Stimulated activated naive B cell treated with anti-CD40 and anti-IgM and Interleukin-4, amounts not matched to agents 10 μg/mL and 1 μg/mL and 100 μg/mL, for 72 hours (primary cell): ENCODE data around the gene CRYZ.

ENCODE experiments used
- ATAC-seq, 2 donors: fragments of 150-1000 bp; cut with Tn5 transposase; replicated peaks; 2 replicates each; pipeline ENCODE4 v1.10.0; 2021; ENCODE audit warnings: moderate library complexity in 1 of 2
- DNase-seq: peaks from one replicate; pipeline ENCODE4 v3.0.0; 2021
- H3K27ac Mint-ChIP-seq: one replicate; pipeline ENCODE4 v1.8.0; 2022; ENCODE audit warnings: mild to moderate bottlenecking, mixed read lengths
- H3K27me3 Mint-ChIP-seq, 2 donors: one replicate each; pipeline ENCODE4 v1.8.0; 2022; ENCODE audit warnings: mixed read lengths in 2 of 2
- H3K36me3 Mint-ChIP-seq, 2 donors: one replicate each; pipeline ENCODE4 v1.8.0; 2022; ENCODE audit warnings: mixed read lengths in 2 of 2, mild to moderate bottlenecking in 1 of 2
- H3K4me1 Mint-ChIP-seq, 2 donors: one replicate each; pipeline ENCODE4 v1.8.0; 2022; ENCODE audit warnings: mixed read lengths in 2 of 2, mild to moderate bottlenecking in 1 of 2
- H3K4me3 Mint-ChIP-seq, 2 donors: one replicate each; pipeline ENCODE4 v1.8.0; 2022; ENCODE audit warnings: mild to moderate bottlenecking in 2 of 2, mixed read lengths in 2 of 2, moderate library complexity in 1 of 2
- H3K9me3 Mint-ChIP-seq, 2 donors: one replicate each; pipeline ENCODE4 v1.8.0; 2022; ENCODE audit warnings: mixed read lengths in 2 of 2, mild to moderate bottlenecking in 1 of 2

Gene CRYZ

GRCh38 chr1:74715236-74715502 lies 17.7 kb downstream of the CRYZ start:
- H3K36me3 Mint-ChIP-seq, result peaks cover 14% of the 10 kb centered on the region in 2 donors
- no peak for ATAC-seq
- H3K27me3 Mint-ChIP-seq, result no peaks in the 10 kb centered on the region
- peaks cover 0 to 9% of the 10 kb centered on the region in 2 donors for H3K4me1 Mint-ChIP-seq
- no peaks in the 10 kb centered on the region for H3K9me3 Mint-ChIP-seq
- no peak for DNase-seq
- no peak overlapping the region for H3K4me3 Mint-ChIP-seq
- no peak overlapping the region for H3K27ac Mint-ChIP-seq

GRCh38 chr1:74714429-74715235 lies 18.2 kb downstream of the CRYZ start:
- H3K4me1 Mint-ChIP-seq, result peaks cover 0 to 9% of the 10 kb centered on the region in 2 donors
- no peak overlapping the region for H3K4me3 Mint-ChIP-seq
- no peaks in the 10 kb centered on the region for H3K9me3 Mint-ChIP-seq
- peak; percentile 62 to 73 for ATAC-seq
- no peaks in the 10 kb centered on the region for H3K27me3 Mint-ChIP-seq
- DNase-seq, result no peak
- no peak overlapping the region for H3K27ac Mint-ChIP-seq
- H3K36me3 Mint-ChIP-seq, result peaks cover 12% of the 10 kb centered on the region in 2 donors

- DNase-seq (no peak), ATAC-seq (peak; percentile 27 to 55)
- H3K4me1 Mint-ChIP-seq, result peaks cover 0 to 9% of the 10 kb centered on the region in 2 donors
- H3K9me3 Mint-ChIP-seq, result no peaks in the 10 kb centered on the region
- peaks cover 14% of the 10 kb centered on the region in 2 donors for H3K36me3 Mint-ChIP-seq
- no peak overlapping the region for H3K4me3 Mint-ChIP-seq
- H3K27ac Mint-ChIP-seq, result no peak overlapping the region
- no peaks in the 10 kb centered on the region for H3K27me3 Mint-ChIP-seq
These were observed 19.0 kb downstream of the CRYZ start for GRCh38 chr1:74713849-74714248.

- no peak overlapping the region for H3K27ac Mint-ChIP-seq
- H3K36me3 Mint-ChIP-seq, result peaks cover 18 to 24% of the 10 kb centered on the region in 2 donors
- no peaks in the 10 kb centered on the region for H3K27me3 Mint-ChIP-seq
- H3K4me1 Mint-ChIP-seq, result peaks cover 0 to 9% of the 10 kb centered on the region in 2 donors
- ATAC-seq, result no peak
- H3K9me3 Mint-ChIP-seq, result no peaks in the 10 kb centered on the region
- no peak for DNase-seq
- no peak overlapping the region for H3K4me3 Mint-ChIP-seq
These were observed 20.0 kb downstream of the CRYZ start for GRCh38 chr1:74712881-74713280.

GRCh38 chr1:74703386-74704182 lies 29.3 kb downstream of the CRYZ start:
- DNase-seq (no peak), ATAC-seq (no peak)
- Mint-ChIP-seq H3K9me3 (no peaks in the 10 kb centered on the region), H3K36me3 (peaks cover 29 to 33% of the 10 kb centered on the region in 2 donors), H3K27ac (no peak overlapping the region), H3K4me1 (peaks cover 9 to 10% of the 10 kb centered on the region in 2 donors), H3K27me3 (no peaks in the 10 kb centered on the region), H3K4me3 (no peak overlapping the region)

- Mint-ChIP-seq H3K9me3 (no peaks in the 10 kb centered on the region), H3K4me3 (no peak overlapping the region), H3K4me1 (peaks cover 9 to 15% of the 10 kb centered on the region in 2 donors), H3K36me3 (peaks cover 20 to 22% of the 10 kb centered on the region in 2 donors), H3K27ac (no peak overlapping the region), H3K27me3 (no peaks in the 10 kb centered on the region)
- peak; percentile 53 for ATAC-seq
- no peak for DNase-seq
These were observed 33.5 kb downstream of the CRYZ start for GRCh38 chr1:74699331-74699730.

- Mint-ChIP-seq H3K36me3 (peaks cover 9 to 10% of the 10 kb centered on the region in 2 donors), H3K27me3 (no peaks in the 10 kb centered on the region), H3K9me3 (peaks cover 0 to 1% of the 10 kb centered on the region in 2 donors), H3K27ac (no peak overlapping the region), H3K4me1 (peaks cover 4 to 11% of the 10 kb centered on the region in 2 donors), H3K4me3 (no peak overlapping the region)
- DNase-seq (no peak), ATAC-seq (no peak)
These were observed 35.0 kb downstream of the CRYZ start for GRCh38 chr1:74697832-74698231.

- DNase-seq (no peak), ATAC-seq (no peak)
- Mint-ChIP-seq H3K4me1 (peaks cover 0 to 5% of the 10 kb centered on the region in 2 donors), H3K27ac (no peak overlapping the region), H3K27me3 (no peaks in the 10 kb centered on the region), H3K36me3 (peaks cover 0 to 2% of the 10 kb centered on the region in 2 donors), H3K4me3 (no peak overlapping the region), H3K9me3 (peaks cover 0 to 1% of the 10 kb centered on the region in 2 donors)
These were observed 39.4 kb downstream of the CRYZ start for GRCh38 chr1:74693473-74693872.

GRCh38 chr1:74690909-74691308 lies 41.9 kb downstream of the CRYZ start:
- H3K27me3 Mint-ChIP-seq, result no peaks in the 10 kb centered on the region
- no peak overlapping the region for H3K27ac Mint-ChIP-seq
- DNase-seq (no peak), ATAC-seq (no peak)
- no peaks in the 10 kb centered on the region for H3K4me1 Mint-ChIP-seq
- H3K36me3 Mint-ChIP-seq, result no peaks in the 10 kb centered on the region
- H3K9me3 Mint-ChIP-seq, result peaks cover 0 to 1% of the 10 kb centered on the region in 2 donors
- no peak overlapping the region for H3K4me3 Mint-ChIP-seq

- Mint-ChIP-seq H3K36me3 (no peaks in the 10 kb centered on the region), H3K9me3 (peaks cover 0 to 1% of the 10 kb centered on the region in 2 donors), H3K4me3 (no peak overlapping the region), H3K27me3 (no peaks in the 10 kb centered on the region), H3K27ac (no peak overlapping the region), H3K4me1 (no peaks in the 10 kb centered on the region)
- no peak for ATAC-seq
- DNase-seq, result no peak
These were observed 42.5 kb downstream of the CRYZ start for GRCh38 chr1:74690364-74690696.

GRCh38 chr1:74689621-74690363 lies 43.1 kb downstream of the CRYZ start:
- ATAC-seq, result peak in 1 of 2 donors; percentile 54
- H3K4me3 Mint-ChIP-seq, result no peak overlapping the region
- DNase-seq, result no peak
- H3K4me1 Mint-ChIP-seq, result no peaks in the 10 kb centered on the region
- H3K9me3 Mint-ChIP-seq, result peaks cover 0 to 1% of the 10 kb centered on the region in 2 donors
- no peaks in the 10 kb centered on the region for H3K36me3 Mint-ChIP-seq
- no peak overlapping the region for H3K27ac Mint-ChIP-seq
- no peaks in the 10 kb centered on the region for H3K27me3 Mint-ChIP-seq

GRCh38 chr1:74686928-74687327 lies 45.9 kb downstream of the CRYZ start:
- Mint-ChIP-seq H3K27me3 (no peaks in the 10 kb centered on the region), H3K36me3 (no peaks in the 10 kb centered on the region), H3K9me3 (no peaks in the 10 kb centered on the region), H3K27ac (no peak overlapping the region), H3K4me3 (no peak overlapping the region), H3K4me1 (no peaks in the 10 kb centered on the region)
- no peak for ATAC-seq
- DNase-seq, result no peak

- no peak overlapping the region for H3K4me3 Mint-ChIP-seq
- ATAC-seq (no peak), DNase-seq (no peak)
- no peaks in the 10 kb centered on the region for H3K27me3 Mint-ChIP-seq
- H3K36me3 Mint-ChIP-seq, result no peaks in the 10 kb centered on the region
- peaks cover 2 to 8% of the 10 kb centered on the region in 2 donors for H3K4me1 Mint-ChIP-seq
- no peak overlapping the region for H3K27ac Mint-ChIP-seq
- H3K9me3 Mint-ChIP-seq, result no peaks in the 10 kb centered on the region
These were observed 48.5 kb downstream of the CRYZ start for GRCh38 chr1:74684301-74684700.

GRCh38 chr1:74683656-74684055 lies 49.2 kb downstream of the CRYZ start:
- Mint-ChIP-seq H3K27ac (no peak overlapping the region), H3K36me3 (no peaks in the 10 kb centered on the region), H3K4me1 (peaks cover 2 to 8% of the 10 kb centered on the region in 2 donors), H3K9me3 (no peaks in the 10 kb centered on the region), H3K27me3 (peaks cover 0 to 5% of the 10 kb centered on the region in 2 donors), H3K4me3 (no peak overlapping the region)
- ATAC-seq, result no peak
- no peak for DNase-seq
